Naive thymus-derived CD4-positive, alpha-beta T cell (primary cell): ENCODE measurements around the gene RNF40. TPM values are rescaled to one million over a fixed set of nuclear protein-coding genes. Genes with fewer than 3 reads are reported as not detected.

Experiments
- ATAC-seq: fragments of 150-1000 bp; cut with Tn5 transposase; 2 replicates; pipeline ENCODE4 v1.10.0; 2021; ENCODE audit warnings: mild to moderate bottlenecking, moderate library complexity
- CTCF ChIA-PET: fragments of 350-600 bp; sonication (Branson Sonifier 250); formaldehyde crosslinking; loops from one replicate; lab custom pipeline; 2021; ENCODE audit warnings: antibody characterized with exemption; lab: Charles Lee
- POLR2A ChIA-PET: fragments of 350-600 bp; sonication (Branson Sonifier 250); formaldehyde crosslinking; loops from one replicate; lab custom pipeline; 2021; ENCODE audit warnings: antibody characterized with exemption, inconsistent platforms; lab: Charles Lee
- DNase-seq, 9 donors: peaks; one replicate each; pipeline versions ENCODE4 v3.0.0 to v3.0.0-alpha.2; 2020 to 2022; ENCODE audit warnings: mixed read lengths in 1 of 9
- H3K27ac ChIP-seq: one replicate; pipeline ENCODE4 v1.7.0; 2013; ENCODE audit warnings: mild to moderate bottlenecking, low read depth, low read length, moderate library complexity
- H3K27me3 ChIP-seq, 2 donors: one replicate each; pipeline ENCODE4 v1.7.0; 2013; ENCODE audit warnings: low read length in 2 of 2, mild to moderate bottlenecking in 2 of 2, moderate library complexity in 2 of 2; ENCODE audit not compliant: control insufficient read depth in 2 of 2, insufficient read depth in 2 of 2
- H3K36me3 ChIP-seq, 3 experiments: 1 replicate in 2 of 3; 2 replicates in 1 of 3; pipeline ENCODE4 v1.7.0; 2013; ENCODE audit warnings: low read length in 3 of 3, mild to moderate bottlenecking in 3 of 3, moderate library complexity in 1 of 3; ENCODE audit not compliant: insufficient read depth in 3 of 3, control insufficient read depth in 2 of 3
- H3K4me1 ChIP-seq, 2 donors: one replicate each; pipeline ENCODE4 v1.7.0; 2013; ENCODE audit warnings: low read length in 2 of 2, mild to moderate bottlenecking in 2 of 2, moderate library complexity in 1 of 2; ENCODE audit not compliant: control insufficient read depth in 2 of 2, insufficient read depth in 2 of 2
- H3K4me3 ChIP-seq: 2 replicates; pipeline ENCODE4 v1.7.0; 2013; ENCODE audit warnings: mild to moderate bottlenecking, low read length
- H3K9me3 ChIP-seq, 3 experiments: 1 replicate in 2 of 3; 2 replicates in 1 of 3; pipeline ENCODE4 v1.7.0; 2013; ENCODE audit warnings: low read length in 3 of 3; ENCODE audit not compliant: control insufficient read depth in 2 of 3
- H3K27ac Mint-ChIP-seq, 9 donors: one replicate each; pipeline ENCODE4 v1.8.0; 2020 to 2022; ENCODE audit warnings: mixed read lengths in 9 of 9, mild to moderate bottlenecking in 8 of 9, moderate library complexity in 5 of 9, inconsistent platforms in 2 of 9
- H3K27me3 Mint-ChIP-seq, 5 donors: one replicate each; pipeline ENCODE4 v1.8.0; 2021 to 2022; ENCODE audit warnings: mixed read lengths in 5 of 5, mild to moderate bottlenecking in 1 of 5
- H3K36me3 Mint-ChIP-seq, 5 donors: one replicate each; pipeline ENCODE4 v1.8.0; 2020 to 2022; ENCODE audit warnings: mixed read lengths in 5 of 5, mild to moderate bottlenecking in 3 of 5, inconsistent platforms in 1 of 5
- H3K4me1 Mint-ChIP-seq, 7 donors: one replicate each; pipeline ENCODE4 v1.8.0; 2020 to 2022; ENCODE audit warnings: mixed read lengths in 7 of 7, mild to moderate bottlenecking in 3 of 7, inconsistent platforms in 1 of 7
- H3K4me3 Mint-ChIP-seq, 10 donors: one replicate each; pipeline ENCODE4 v1.8.0; 2020 to 2022; ENCODE audit warnings: mild to moderate bottlenecking in 10 of 10, mixed read lengths in 10 of 10, moderate library complexity in 6 of 10, inconsistent platforms in 2 of 10
- H3K9me3 Mint-ChIP-seq, 11 donors: one replicate each; pipeline ENCODE4 v1.8.0; 2020 to 2022; ENCODE audit warnings: mixed read lengths in 11 of 11, mild to moderate bottlenecking in 4 of 11, inconsistent platforms in 1 of 11, moderate library complexity in 1 of 11
- intact Hi-C, 2 donors: fragments of 100-400 bp; cut with micrococcal nuclease; formaldehyde crosslinking; loops; one replicate each; pipeline ENCODE4 v1.15.1; 2023
- polyA plus RNA-seq, 2 donors: library from polyadenylated mRNA; unstranded; fragments of 300-500 nt; fragmentation: Illumina TruSeq; gene quantifications; one replicate each; pipeline ENCODE4 v1.2.3, GENCODE V29; 2021
- total RNA-seq, 6 experiments: library from RNA in 5 of 6; stranded (reverse) in 5 of 6; gene quantifications; 1 replicate in 5 of 6; 2 replicates in 1 of 6; pipeline ENCODE4 v1.2.3 and lab custom pipeline; 2021 to 2026

The RNF40 gene
- total and polyA plus RNA-seq, 7 experiments from 2014 or later = 19.4 to 122 (median 87.7) TPM

GRCh38 chr16:30821891-30822290 is 59.8 kb downstream of the RNF40 start:
- no peak overlapping the region for H3K27ac ChIP-seq
- H3K4me3 Mint-ChIP-seq = no peak overlapping the region
- intact Hi-C loops = no loop called here
- no peaks in the 10 kb centered on the region for H3K27me3 ChIP-seq
- no peaks in the 10 kb centered on the region for H3K36me3 ChIP-seq
- no peaks in the 10 kb centered on the region for H3K9me3 ChIP-seq
- peaks cover 0 to 10% (median 2%) of the 10 kb centered on the region in 5 donors for H3K27me3 Mint-ChIP-seq
- no peak overlapping the region for H3K4me3 ChIP-seq
- H3K4me1 Mint-ChIP-seq = no peaks in the 10 kb centered on the region
- DNase-seq (no peak), ATAC-seq (no peak)
- no peaks in the 10 kb centered on the region for H3K36me3 Mint-ChIP-seq
- CTCF ChIA-PET = interaction anchor here (0.6 kb wide), 1 partner anchor 185 kb away, joined by 3 read pairs; no protein-coding TSS in a partner anchor
- POLR2A ChIA-PET = no interaction called here
- peaks cover 0 to 1% (median 0%) of the 10 kb centered on the region in 11 donors for H3K9me3 Mint-ChIP-seq
- no peaks in the 10 kb centered on the region for H3K4me1 ChIP-seq
- H3K27ac Mint-ChIP-seq = no peak overlapping the region

Other genes starting within 250 kb of the RNF40 start
- 1 to 10 TPM; 6.0 to 8.5 (median 7.3) TPM for gene ZNF768, start 235.8 kb upstream of the RNF40 start, total RNA-seq
- gene ZNF768, start 235.8 kb upstream of the RNF40 start, polyA plus RNA-seq = 1 to 10 TPM; 1.6 to 2.4 TPM
- gene ZNF747, start 227.5 kb upstream of the RNF40 start, total RNA-seq = 10 to 100 TPM in 4 of 5 experiments, 1 to 10 TPM in 1; 9.1 to 17.4 (median 13.8) TPM
- 10 to 100 TPM in 1 of 2 donors, 1 to 10 TPM in 1; 8.9 to 11.7 TPM for gene ZNF747, start 227.5 kb upstream of the RNF40 start, polyA plus RNA-seq
- gene ZNF764, start 203.9 kb upstream of the RNF40 start, total RNA-seq = 10 to 100 TPM; 11.9 to 20.9 (median 19.3) TPM
- 1 to 10 TPM; 4.5 to 6.8 TPM for gene ZNF764, start 203.9 kb upstream of the RNF40 start, polyA plus RNA-seq
- 10 to 100 TPM in 4 of 5 experiments, 1 to 10 TPM in 1; 8.8 to 24.3 (median 16.3) TPM for gene ZNF688, start 190.6 kb upstream of the RNF40 start, total RNA-seq
- gene ZNF688, start 190.6 kb upstream of the RNF40 start, polyA plus RNA-seq = 10 to 100 TPM; 29.7 to 33.2 TPM
- 10 to 100 TPM; 10.2 to 37.1 (median 21.4) TPM for gene ZNF785, start 176.6 kb upstream of the RNF40 start, total RNA-seq
- gene ZNF785, start 176.6 kb upstream of the RNF40 start, polyA plus RNA-seq = 1 to 10 TPM; 2.6 to 4.4 TPM
- gene ZNF689, start 151.9 kb upstream of the RNF40 start, total RNA-seq = 10 to 100 TPM in 4 of 5 experiments, 1 to 10 TPM in 1; 6.8 to 14.6 (median 12.4) TPM
- gene ZNF689, start 151.9 kb upstream of the RNF40 start, polyA plus RNA-seq = 10 to 100 TPM; 11.5 to 15.6 TPM
- gene PRR14, start 111.4 kb upstream of the RNF40 start, total RNA-seq = 10 to 100 TPM; 57.6 to 91.9 (median 82.5) TPM
- 10 to 100 TPM; 13.3 to 20.9 TPM for gene PRR14, start 111.4 kb upstream of the RNF40 start, polyA plus RNA-seq
- gene FBRS, start 103.9 kb upstream of the RNF40 start, total RNA-seq = 100 to 1,000 TPM; 143 to 174 (median 164) TPM
- 1 to 10 TPM; 2.6 to 5.0 TPM for gene FBRS, start 103.9 kb upstream of the RNF40 start, polyA plus RNA-seq
- gene SRCAP, start 63.2 kb upstream of the RNF40 start, total RNA-seq = 100 to 1,000 TPM in 2 of 5 experiments, 10 to 100 TPM in 3; 82.6 to 111 (median 97.5) TPM
- 10 to 100 TPM; 11.8 to 40.5 TPM for gene SRCAP, start 63.2 kb upstream of the RNF40 start, polyA plus RNA-seq
- gene PHKG2, start 13.9 kb upstream of the RNF40 start, total RNA-seq = 10 to 100 TPM; 33.2 to 57.8 (median 46.7) TPM
- 10 to 100 TPM; 37.2 to 43.5 TPM for gene PHKG2, start 13.9 kb upstream of the RNF40 start, polyA plus RNA-seq
- 1 to 10 TPM; 2.3 to 5.9 (median 2.9) TPM for gene CFAP119, start 260 bp upstream of the RNF40 start, total RNA-seq
- under 1 TPM; 0.41 to 0.63 TPM for gene CFAP119, start 260 bp upstream of the RNF40 start, polyA plus RNA-seq
- gene ZNF629, start 24.9 kb downstream of the RNF40 start, total RNA-seq = 10 to 100 TPM in 1 of 5 experiments, 1 to 10 TPM in 4; 2.4 to 11.1 (median 4.2) TPM
- gene ZNF629, start 24.9 kb downstream of the RNF40 start, polyA plus RNA-seq = 1 to 10 TPM in 1 of 2 donors, under 1 TPM in 1; 0.66 to 3.1 TPM
- 10 to 100 TPM; 17.2 to 23.7 (median 22.7) TPM for gene BCL7C, start 131.8 kb downstream of the RNF40 start, total RNA-seq
- gene BCL7C, start 131.8 kb downstream of the RNF40 start, polyA plus RNA-seq = 10 to 100 TPM; 28.4 to 31.4 TPM
- gene CTF1, start 134.3 kb downstream of the RNF40 start, total RNA-seq = under 1 TPM in 4 of 5 experiments, not detected in 1; 0.17 to 0.54 (median 0.40) TPM
- not detected for gene CTF1, start 134.3 kb downstream of the RNF40 start, polyA plus RNA-seq
- 10 to 100 TPM; 11.1 to 26.8 (median 17.0) TPM for gene FBXL19, start 161.2 kb downstream of the RNF40 start, total RNA-seq
- gene FBXL19, start 161.2 kb downstream of the RNF40 start, polyA plus RNA-seq = under 1 TPM; 0.08 to 0.16 TPM
- 10 to 100 TPM in 4 of 5 experiments, 1 to 10 TPM in 1; 6.0 to 29.8 (median 18.4) TPM for gene ORAI3, start 186.7 kb downstream of the RNF40 start, total RNA-seq
- gene ORAI3, start 186.7 kb downstream of the RNF40 start, polyA plus RNA-seq = 10 to 100 TPM; 10.3 to 17.8 TPM
- 10 to 100 TPM; 27.0 to 47.2 (median 36.8) TPM for gene SETD1A, start 195.4 kb downstream of the RNF40 start, total RNA-seq
- 1 to 10 TPM; 1.3 to 2.5 TPM for gene SETD1A, start 195.4 kb downstream of the RNF40 start, polyA plus RNA-seq
- gene HSD3B7, start 222.9 kb downstream of the RNF40 start, total RNA-seq = 1 to 10 TPM in 4 of 5 experiments, under 1 TPM in 1; 0.66 to 7.0 (median 3.3) TPM
- gene HSD3B7, start 222.9 kb downstream of the RNF40 start, polyA plus RNA-seq = under 1 TPM in 1 of 2 donors, not detected in 1; 0.08 TPM
- gene STX1B, start 248.3 kb downstream of the RNF40 start, total RNA-seq = 1 to 10 TPM; 1.7 to 5.2 (median 4.2) TPM
- under 1 TPM; 0.37 to 0.51 TPM for gene STX1B, start 248.3 kb downstream of the RNF40 start, polyA plus RNA-seq